Neutrophil (primary cell): Measurements from ENCODE around the gene PRPSAP1.
A peak's percentile ranks its signal among the peaks of the same experiment; 100 is the strongest.
"Not testable (repeated sequence)": the region's sequence is repeated elsewhere in the genome, so short reads cannot be mapped to it uniquely, and the experiment has no call there.

Source experiments
- H3K27ac ChIP-seq: fragments of 200-600 bp; sonication (generic); 2 replicates; pipeline ENCODE4 v1.5.1; 2016; ENCODE audit warnings: mild to moderate bottlenecking, moderate library complexity
- H3K27me3 ChIP-seq: fragments of 200-600 bp; sonication (generic); 2 replicates; pipeline ENCODE4 v1.6.0; 2016; ENCODE audit warnings: mild to moderate bottlenecking
- H3K36me3 ChIP-seq: fragments of 200-600 bp; sonication (generic); 2 replicates; pipeline ENCODE4 v1.5.1; 2017
- H3K4me1 ChIP-seq, 2 experiments: fragments of 200-600 bp in 1 of 2; sonication (generic) in 1 of 2; 1 replicate in 1 of 2; 2 replicates in 1 of 2; pipeline versions ENCODE4 v1.5.1 to v1.6.1; 2013 to 2016; ENCODE audit warnings: low read depth in 1 of 2, low read length in 1 of 2, mild to moderate bottlenecking in 1 of 2, moderate library complexity in 1 of 2; ENCODE audit not compliant: control insufficient read depth in 1 of 2, insufficient read depth in 1 of 2
- H3K4me3 ChIP-seq, 2 experiments: fragments of 200-600 bp in 1 of 2; sonication (generic) in 1 of 2; 1 replicate in 1 of 2; 2 replicates in 1 of 2; pipeline ENCODE4 v1.5.1; 2013 to 2016; ENCODE audit warnings: low read depth in 1 of 2, low read length in 1 of 2, mild to moderate bottlenecking in 1 of 2, moderate library complexity in 1 of 2
- H3K9me3 ChIP-seq: fragments of 200-600 bp; sonication (generic); 2 replicates; pipeline ENCODE4 v1.5.1; 2016
- TF ChIP-seq, protein P1 (sequence below): fragments of 200-600 bp; sonication (generic); IDR thresholded peaks from 2 replicates; pipeline ENCODE4 v1.5.1; 2016; ENCODE audit warnings: antibody characterized with exemption

PRPSAP1 gene

DNA sequence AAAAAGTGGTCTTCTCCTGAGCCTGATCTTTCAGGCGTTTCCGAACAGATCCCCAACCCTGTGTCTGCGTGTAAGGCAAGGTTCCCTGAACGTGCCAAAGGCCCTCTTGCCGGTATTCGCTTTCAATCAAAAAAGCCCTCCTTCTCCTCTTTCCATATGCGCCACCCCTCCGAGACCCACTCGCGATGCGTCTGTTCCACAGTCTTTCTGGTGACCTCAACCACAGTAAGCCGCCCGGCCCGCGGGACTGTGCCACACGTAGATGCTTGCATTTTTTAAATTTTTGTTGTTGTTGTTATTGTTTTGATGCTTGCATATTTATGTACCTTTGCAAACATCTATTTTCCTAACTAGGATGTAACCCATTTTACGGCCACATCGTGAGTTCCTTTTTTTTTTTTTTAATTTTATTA lies 607 bp upstream of the PRPSAP1 start:
- Histone ChIP-seq H3K4me1 (peaks cover 17 to 20% of the 10 kb centered on the region in 2 experiments), H3K36me3 (peaks cover 3% of the 10 kb centered on the region), H3K9me3 (no peaks in the 10 kb centered on the region), H3K27me3 (no peaks in the 10 kb centered on the region), H3K4me3 (peak overlapping the region; percentile 73 to 80), H3K27ac (peak overlapping the region; percentile 87)
- TF ChIP-seq, protein P1, sequence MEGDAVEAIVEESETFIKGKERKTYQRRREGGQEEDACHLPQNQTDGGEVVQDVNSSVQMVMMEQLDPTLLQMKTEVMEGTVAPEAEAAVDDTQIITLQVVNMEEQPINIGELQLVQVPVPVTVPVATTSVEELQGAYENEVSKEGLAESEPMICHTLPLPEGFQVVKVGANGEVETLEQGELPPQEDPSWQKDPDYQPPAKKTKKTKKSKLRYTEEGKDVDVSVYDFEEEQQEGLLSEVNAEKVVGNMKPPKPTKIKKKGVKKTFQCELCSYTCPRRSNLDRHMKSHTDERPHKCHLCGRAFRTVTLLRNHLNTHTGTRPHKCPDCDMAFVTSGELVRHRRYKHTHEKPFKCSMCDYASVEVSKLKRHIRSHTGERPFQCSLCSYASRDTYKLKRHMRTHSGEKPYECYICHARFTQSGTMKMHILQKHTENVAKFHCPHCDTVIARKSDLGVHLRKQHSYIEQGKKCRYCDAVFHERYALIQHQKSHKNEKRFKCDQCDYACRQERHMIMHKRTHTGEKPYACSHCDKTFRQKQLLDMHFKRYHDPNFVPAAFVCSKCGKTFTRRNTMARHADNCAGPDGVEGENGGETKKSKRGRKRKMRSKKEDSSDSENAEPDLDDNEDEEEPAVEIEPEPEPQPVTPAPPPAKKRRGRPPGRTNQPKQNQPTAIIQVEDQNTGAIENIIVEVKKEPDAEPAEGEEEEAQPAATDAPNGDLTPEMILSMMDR: no peak

DNA sequence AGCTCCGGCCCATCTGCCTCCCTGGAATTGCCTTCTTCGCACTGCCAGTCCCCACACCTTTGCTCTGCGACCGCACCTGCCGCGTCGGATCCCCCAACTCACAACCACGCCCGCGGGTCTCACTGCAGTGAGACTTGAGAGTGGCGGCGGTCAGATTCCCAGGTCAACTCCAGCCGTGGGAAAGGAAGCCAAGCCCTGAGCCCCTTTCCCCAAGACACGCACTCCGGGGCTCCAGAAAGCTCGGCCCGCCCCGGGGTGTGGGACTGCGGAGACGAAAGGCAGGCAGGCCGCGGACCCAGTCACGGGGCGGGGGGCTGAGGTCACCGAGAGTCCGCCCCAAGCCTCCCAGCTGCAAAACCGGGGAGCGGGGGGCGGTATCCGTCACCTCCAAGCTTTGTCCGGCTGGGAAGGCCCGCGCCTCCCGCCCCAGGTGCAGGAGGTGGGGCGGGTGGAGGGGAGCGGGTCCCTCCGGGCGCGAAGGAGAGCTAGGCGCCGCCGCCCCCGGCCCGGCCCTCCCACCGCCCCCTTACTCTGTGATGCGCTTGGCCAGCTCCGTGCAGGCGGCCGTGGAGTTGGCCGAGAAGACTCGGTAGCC lies 615 bp downstream of the PRPSAP1 start:
- Histone ChIP-seq H3K4me3 (peak overlapping the region; percentile 73 to 80), H3K36me3 (peaks cover 5% of the 10 kb centered on the region), H3K9me3 (no peaks in the 10 kb centered on the region), H3K4me1 (peaks cover 17 to 20% of the 10 kb centered on the region in 2 experiments), H3K27ac (peak overlapping the region; percentile 87), H3K27me3 (no peaks in the 10 kb centered on the region)
- TF ChIP-seq, protein P1: no peak

DNA sequence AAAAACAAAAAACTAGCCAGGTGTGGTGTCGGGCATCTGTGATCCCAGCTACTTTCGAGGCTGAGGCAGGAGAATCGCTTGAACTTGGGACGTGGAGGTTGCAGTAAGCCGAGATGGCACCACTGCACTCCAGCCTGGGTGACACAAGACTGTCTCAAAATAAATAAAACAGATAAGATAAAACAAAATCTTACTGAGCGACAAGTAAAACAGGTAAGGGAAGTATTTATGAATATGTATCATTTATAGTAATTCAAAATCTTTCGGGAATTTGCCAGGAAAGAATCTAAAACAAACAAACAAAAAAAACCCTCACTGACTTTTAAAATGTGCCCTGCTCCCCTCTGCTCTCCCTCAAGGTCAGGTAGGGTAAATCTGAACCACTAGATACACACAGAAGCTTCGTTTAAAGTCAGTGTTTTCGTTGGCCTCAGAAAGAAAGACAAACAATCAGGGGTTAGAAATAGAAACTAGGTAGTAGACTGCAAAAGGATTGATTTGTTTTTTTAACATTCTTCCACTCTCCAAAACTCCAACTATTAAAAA lies 2.1 kb downstream of the PRPSAP1 start:
- Histone ChIP-seq H3K9me3 (no peaks in the 10 kb centered on the region), H3K27me3 (no peaks in the 10 kb centered on the region), H3K4me3 (no peak overlapping the region), H3K36me3 (peaks cover 18% of the 10 kb centered on the region), H3K4me1 (peaks cover 17 to 20% of the 10 kb centered on the region in 2 experiments), H3K27ac (no peak overlapping the region)
- TF ChIP-seq, protein P1: no peak

DNA sequence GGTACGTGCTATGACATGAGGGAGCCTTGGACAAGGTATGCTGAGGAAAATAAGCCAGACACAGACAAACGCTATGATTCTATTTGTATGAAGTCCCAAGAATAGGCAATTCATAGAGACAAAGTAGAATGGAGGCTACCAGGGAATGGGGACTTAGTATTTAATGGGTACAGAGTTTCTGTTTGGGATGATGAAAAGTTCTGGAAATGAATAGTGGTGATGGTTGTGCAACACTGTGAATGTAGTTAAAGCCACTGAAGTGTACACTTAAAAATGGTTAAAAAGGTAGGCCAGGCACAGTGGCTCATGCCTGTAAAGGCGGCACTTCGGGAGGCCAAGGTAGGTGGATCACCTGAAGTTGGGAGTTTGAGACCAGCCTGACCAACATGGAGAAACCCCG lies 3.3 kb downstream of the PRPSAP1 start:
- Histone ChIP-seq H3K4me1 (peaks cover 17 to 20% of the 10 kb centered on the region in 2 experiments), H3K4me3 (no peak overlapping the region), H3K27ac (no peak overlapping the region), H3K9me3 (no peaks in the 10 kb centered on the region), H3K27me3 (no peaks in the 10 kb centered on the region), H3K36me3 (peaks cover 30% of the 10 kb centered on the region)
- TF ChIP-seq, protein P1: no peak

DNA sequence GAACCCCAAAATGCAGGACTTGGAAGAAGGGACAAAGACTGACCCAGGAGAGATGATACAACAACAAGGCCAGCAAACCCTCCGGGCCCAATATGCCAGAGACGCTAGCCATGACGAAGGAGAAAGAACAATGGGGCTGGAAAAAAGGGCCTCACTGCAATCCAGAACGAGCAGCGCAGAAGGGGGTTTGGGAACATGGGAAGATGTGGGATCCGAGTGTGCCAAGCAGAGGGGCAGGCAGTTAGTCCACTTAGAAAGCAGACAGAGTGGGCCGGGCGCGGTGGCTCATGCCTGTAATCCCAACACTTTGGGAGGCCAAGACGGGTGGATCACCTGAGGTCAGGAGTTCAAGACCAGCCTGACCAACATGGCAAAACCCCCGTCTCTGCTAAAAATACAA lies 6.8 kb downstream of the PRPSAP1 start:
- H3K36me3 ChIP-seq: peaks cover 59% of the 10 kb centered on the region
- not testable (repeated sequence) for H3K27me3 ChIP-seq, H3K9me3 ChIP-seq, H3K27ac ChIP-seq, H3K4me3 ChIP-seq, H3K4me1 ChIP-seq

DNA sequence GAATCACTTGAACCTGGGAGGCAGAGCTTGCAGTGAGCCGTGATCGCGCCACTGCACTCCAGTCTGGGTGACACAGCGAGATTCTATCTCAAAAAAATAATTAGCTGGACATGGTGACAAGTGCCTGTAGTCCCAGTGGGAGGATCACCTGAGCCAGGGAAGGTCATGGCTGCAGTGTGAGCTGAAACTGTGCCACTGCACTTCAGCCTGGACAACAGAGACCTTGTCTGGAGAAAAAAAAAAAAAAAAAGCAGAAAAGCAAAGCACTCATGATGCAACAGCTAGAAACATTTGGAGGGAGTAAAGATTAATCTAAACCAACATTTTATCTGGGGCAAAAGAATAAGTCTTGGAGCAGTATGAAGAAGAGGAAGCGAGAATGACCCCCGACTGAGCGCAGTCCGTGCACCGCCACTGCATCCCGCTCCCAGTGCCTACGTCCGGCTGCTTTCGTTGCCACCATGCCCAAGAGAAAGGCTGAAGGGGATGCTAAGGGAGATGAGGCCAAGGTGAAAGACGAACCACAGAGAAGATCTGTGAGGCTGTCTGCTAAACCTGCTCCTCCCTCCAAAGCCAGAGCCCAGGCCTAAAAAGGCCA lies 8.2 kb downstream of the PRPSAP1 start:
- Histone ChIP-seq H3K4me3 (no peak overlapping the region), H3K9me3 (no peaks in the 10 kb centered on the region), H3K27ac (no peak overlapping the region), H3K27me3 (no peaks in the 10 kb centered on the region), H3K36me3 (peaks cover 59% of the 10 kb centered on the region), H3K4me1 (no peaks in the 10 kb centered on the region)
- TF ChIP-seq, protein P1: no peak
